A673 (cell line): ENCODE data around the gene GALNT11.

Source experiments
- CTCF ChIP-seq: fragments of 300-800, 200-600 bp; sonication (generic); conservative IDR thresholded peaks from 2 replicates; pipeline ENCODE4 v1.5.1; 2017; ENCODE audit warnings: low read depth, mild to moderate bottlenecking, antibody characterized with exemption, low read length, moderate library complexity, mixed read lengths
- EZH2 ChIP-seq: fragments of 200-600 bp; sonication (generic); IDR thresholded peaks from 2 replicates; pipeline ENCODE4 v1.6.1; 2017; ENCODE audit warnings: borderline replicate concordance, low read depth, mild to moderate bottlenecking, mixed read lengths, antibody characterized with exemption, low read length; ENCODE audit not compliant: poor library complexity, severe bottlenecking

- no peak for TF ChIP-seq EZH2
- TF ChIP-seq CTCF = peak; percentile 32; the same call in 1 of the 2 replicates
Observed at GRCh38 chr7:152025077-152025936, at the start of gene GALNT11.
